Osteoblast (primary cell): Measurements from ENCODE around the gene OCSTAMP. TPM values are rescaled to one million over a fixed set of nuclear protein-coding genes. Genes with fewer than 3 reads are reported as not detected.

Experiments used
- DNase-seq: peaks from one replicate; pipeline ENCODE4 v3.0.0; 2011; ENCODE audit warnings: low spot score, mixed read lengths; ENCODE audit not compliant: insufficient read length; ENCODE audit errors: missing footprints
- H2AFZ ChIP-seq: 2 replicates; pipeline ENCODE4 v1.6.0; 2011; ENCODE audit warnings: mild to moderate bottlenecking, low read length
- H3K27ac ChIP-seq: 2 replicates; pipeline ENCODE4 v1.5.1; 2011; ENCODE audit warnings: mild to moderate bottlenecking, low read depth, low read length, moderate library complexity
- H3K27me3 ChIP-seq: 2 replicates; pipeline ENCODE4 v1.6.0; 2012; ENCODE audit warnings: mild to moderate bottlenecking, control low read depth, inconsistent platforms, low read length, moderate library complexity; ENCODE audit not compliant: insufficient read depth
- H3K36me3 ChIP-seq: 2 replicates; pipeline ENCODE4 v1.5.1; 2011; ENCODE audit warnings: mild to moderate bottlenecking, low read length, control low read depth, moderate library complexity; ENCODE audit not compliant: insufficient read depth
- H3K4me1 ChIP-seq: 2 replicates; pipeline ENCODE4 v1.5.1; 2011; ENCODE audit warnings: mild to moderate bottlenecking, low read length, control low read depth, moderate library complexity; ENCODE audit not compliant: insufficient read depth
- H3K4me2 ChIP-seq: 2 replicates; pipeline ENCODE4 v1.6.0; 2011; ENCODE audit warnings: mild to moderate bottlenecking, low read length; ENCODE audit not compliant: insufficient read depth
- H3K4me3 ChIP-seq: fragments of 200-600 bp; sonication (generic); 3 replicates; pipeline ENCODE4 v1.5.1; 2012; ENCODE audit warnings: mild to moderate bottlenecking, low read length, inconsistent platforms; ENCODE audit not compliant: insufficient read depth
- H3K79me2 ChIP-seq: 2 replicates; pipeline ENCODE4 v1.6.0; 2012; ENCODE audit warnings: mild to moderate bottlenecking, low read length, control low read depth, inconsistent platforms; ENCODE audit not compliant: insufficient read depth
- H3K9me3 ChIP-seq: 2 replicates; pipeline ENCODE4 v1.5.1; 2011; ENCODE audit warnings: low read depth, low read length, control low read depth
- H4K20me1 ChIP-seq: 2 replicates; pipeline ENCODE4 v1.6.0; 2012; ENCODE audit warnings: mild to moderate bottlenecking, low read length, control low read depth; ENCODE audit not compliant: insufficient read depth
- total RNA-seq: library from RNA; depleted of rRNA; stranded (reverse); fragments of >200 nt; gene quantifications from 2 replicates; pipeline ENCODE4 v1.2.3, GENCODE V29; 2012
- TF ChIP-seq, protein P1 (sequence below): IDR thresholded peaks from 2 replicates; pipeline ENCODE4 v1.5.1; 2011; ENCODE audit warnings: mild to moderate bottlenecking, low read depth, low read length, moderate library complexity; ENCODE audit errors: extremely low read depth

Gene OCSTAMP
- total RNA-seq, 1 donor, result not detected

DNA sequence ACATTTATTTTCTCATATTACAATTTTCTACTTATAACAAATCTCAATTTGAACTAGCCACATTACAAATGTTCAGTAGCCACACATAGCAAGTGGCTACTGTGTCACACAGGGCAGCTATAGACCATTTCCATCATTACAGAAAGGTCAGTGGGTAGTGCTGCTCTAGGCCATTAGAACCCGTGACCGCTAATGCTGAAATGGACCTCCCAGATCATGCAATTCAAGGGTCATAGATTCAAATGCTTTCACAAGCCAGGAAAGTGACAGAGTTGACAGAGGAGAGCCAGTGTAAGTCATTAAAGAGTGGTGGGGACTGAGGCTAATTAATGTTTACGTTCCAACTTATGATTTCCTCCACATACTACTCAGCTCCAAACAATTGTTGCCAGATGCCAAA lies 3.5 kb upstream of the OCSTAMP start:
- H4K20me1 ChIP-seq, result no peaks in the 10 kb centered on the region
- no peaks in the 10 kb centered on the region for H3K36me3 ChIP-seq
- H3K4me3 ChIP-seq, result no peak overlapping the region
- H3K27ac ChIP-seq, result no peak overlapping the region
- no peak for DNase-seq
- peaks cover 19% of the 10 kb centered on the region for H3K4me1 ChIP-seq
- H3K27me3 ChIP-seq, result peaks cover 4% of the 10 kb centered on the region
- no peaks in the 10 kb centered on the region for H3K9me3 ChIP-seq
- TF ChIP-seq, protein P1, sequence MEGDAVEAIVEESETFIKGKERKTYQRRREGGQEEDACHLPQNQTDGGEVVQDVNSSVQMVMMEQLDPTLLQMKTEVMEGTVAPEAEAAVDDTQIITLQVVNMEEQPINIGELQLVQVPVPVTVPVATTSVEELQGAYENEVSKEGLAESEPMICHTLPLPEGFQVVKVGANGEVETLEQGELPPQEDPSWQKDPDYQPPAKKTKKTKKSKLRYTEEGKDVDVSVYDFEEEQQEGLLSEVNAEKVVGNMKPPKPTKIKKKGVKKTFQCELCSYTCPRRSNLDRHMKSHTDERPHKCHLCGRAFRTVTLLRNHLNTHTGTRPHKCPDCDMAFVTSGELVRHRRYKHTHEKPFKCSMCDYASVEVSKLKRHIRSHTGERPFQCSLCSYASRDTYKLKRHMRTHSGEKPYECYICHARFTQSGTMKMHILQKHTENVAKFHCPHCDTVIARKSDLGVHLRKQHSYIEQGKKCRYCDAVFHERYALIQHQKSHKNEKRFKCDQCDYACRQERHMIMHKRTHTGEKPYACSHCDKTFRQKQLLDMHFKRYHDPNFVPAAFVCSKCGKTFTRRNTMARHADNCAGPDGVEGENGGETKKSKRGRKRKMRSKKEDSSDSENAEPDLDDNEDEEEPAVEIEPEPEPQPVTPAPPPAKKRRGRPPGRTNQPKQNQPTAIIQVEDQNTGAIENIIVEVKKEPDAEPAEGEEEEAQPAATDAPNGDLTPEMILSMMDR, result no peak
- no peak overlapping the region for H3K4me2 ChIP-seq
- H3K79me2 ChIP-seq, result no peaks in the 10 kb centered on the region
- H2AFZ ChIP-seq, result no peak overlapping the region

DNA sequence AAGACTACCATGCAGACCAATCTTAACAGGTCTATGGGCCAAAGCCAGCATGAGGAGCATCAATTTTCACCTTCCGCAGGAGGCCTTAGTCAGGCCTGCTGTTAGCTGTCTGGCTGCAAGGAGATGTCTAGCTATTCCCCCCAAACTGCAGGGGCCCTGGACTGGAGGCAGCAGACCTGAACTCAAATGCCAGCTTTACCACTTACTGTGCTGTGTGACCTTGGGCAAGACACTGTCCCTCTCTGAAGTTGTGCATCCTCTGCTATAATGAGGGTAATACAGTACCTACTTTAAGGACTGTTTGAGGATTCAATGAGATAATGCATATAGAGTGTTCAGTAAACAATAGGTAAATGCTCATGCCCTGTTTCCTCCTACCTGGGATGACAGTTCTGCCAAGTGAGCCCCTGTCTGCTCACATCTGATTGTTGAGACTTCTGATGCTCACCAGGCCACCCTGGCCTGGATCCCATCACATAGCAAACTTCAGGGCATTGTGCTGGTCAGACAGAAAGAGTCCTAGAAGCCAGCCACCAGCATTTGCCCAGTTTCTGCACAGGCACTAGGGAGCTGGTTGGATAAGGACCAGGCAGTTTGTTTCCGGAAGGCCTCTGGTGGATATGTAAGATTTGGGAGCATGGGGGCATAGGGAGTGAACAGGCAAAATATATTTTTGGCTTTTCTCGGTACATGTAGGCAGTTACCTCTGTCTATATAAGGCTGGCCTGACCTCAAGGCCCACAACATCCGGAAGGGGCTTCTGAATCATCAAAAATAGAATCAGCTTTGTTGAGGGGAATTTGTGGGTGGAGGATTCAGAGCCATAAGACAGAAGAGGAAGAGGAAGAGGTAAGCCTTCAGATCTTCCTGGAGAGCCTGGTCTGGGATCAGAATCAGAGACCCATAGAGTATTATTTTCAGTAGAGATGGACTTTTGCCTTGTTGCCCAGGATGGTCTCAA lies 2.3 kb upstream of the OCSTAMP start:
- Histone ChIP-seq H3K27me3 (peaks cover 4% of the 10 kb centered on the region), H3K4me1 (peaks cover 9% of the 10 kb centered on the region), H3K9me3 (no peaks in the 10 kb centered on the region), H3K4me2 (no peak overlapping the region), H4K20me1 (no peaks in the 10 kb centered on the region), H3K4me3 (no peak overlapping the region), H3K79me2 (no peaks in the 10 kb centered on the region), H3K36me3 (no peaks in the 10 kb centered on the region), H3K27ac (no peak overlapping the region), H2AFZ (no peak overlapping the region)
- DNase-seq, result no peak
- TF ChIP-seq, protein P1, result no peak

DNA sequence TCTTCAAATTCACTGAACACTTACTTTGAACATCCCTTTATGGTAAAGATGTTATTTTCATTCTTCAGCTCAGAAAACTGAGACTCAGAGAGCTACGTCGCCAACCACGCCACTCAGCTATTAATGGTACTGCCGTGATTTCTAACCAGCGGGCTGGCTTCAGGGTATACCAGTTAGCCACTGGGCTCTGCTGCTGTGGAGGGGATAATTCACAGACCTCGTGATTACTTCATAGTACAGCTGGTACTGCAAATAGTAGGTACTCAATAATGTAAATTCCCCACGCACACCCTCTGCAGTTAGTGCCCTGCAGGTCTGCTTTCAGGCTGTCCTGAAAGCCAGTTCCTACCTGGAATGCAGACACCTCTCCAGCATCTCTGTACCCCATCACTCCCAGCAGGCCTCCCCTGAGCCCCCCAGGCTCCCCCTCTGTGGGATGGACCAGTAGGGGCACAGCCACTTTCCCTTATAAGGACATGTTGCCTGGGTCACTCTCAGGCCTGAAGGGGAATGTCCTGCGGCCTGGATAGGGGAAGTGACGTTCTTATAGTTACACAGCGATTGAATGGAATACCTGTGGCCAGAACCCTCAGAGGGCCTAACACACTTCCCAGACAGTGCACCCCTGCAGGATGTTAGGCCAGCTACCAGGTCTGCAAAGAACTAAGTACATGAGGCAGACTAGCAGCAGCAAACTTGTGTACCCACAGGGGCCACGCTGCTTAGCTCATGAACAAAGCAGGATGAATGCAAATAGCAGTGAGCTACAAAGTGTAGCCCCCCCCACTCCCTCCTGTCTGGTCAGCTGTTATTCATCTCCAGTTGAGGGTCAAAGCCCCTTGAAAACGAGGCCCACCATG lies 1.3 kb upstream of the OCSTAMP start:
- H2AFZ ChIP-seq, result no peak overlapping the region
- no peak overlapping the region for H3K4me3 ChIP-seq
- no peak for DNase-seq
- no peaks in the 10 kb centered on the region for H3K9me3 ChIP-seq
- H3K27me3 ChIP-seq, result peaks cover 4% of the 10 kb centered on the region
- peaks cover under 1% of the 10 kb centered on the region for H3K4me1 ChIP-seq
- TF ChIP-seq, protein P1, result no peak
- H3K36me3 ChIP-seq, result no peaks in the 10 kb centered on the region
- no peaks in the 10 kb centered on the region for H3K79me2 ChIP-seq
- H3K27ac ChIP-seq, result no peak overlapping the region
- H3K4me2 ChIP-seq, result no peak overlapping the region
- no peaks in the 10 kb centered on the region for H4K20me1 ChIP-seq
